ENCODE results near the gene DAP3.

Gene DAP3

GRCh38 chr1:155669233-155670162 lies 19.4 kb upstream of the DAP3 start:
- no peak for ATAC-seq

DNA sequence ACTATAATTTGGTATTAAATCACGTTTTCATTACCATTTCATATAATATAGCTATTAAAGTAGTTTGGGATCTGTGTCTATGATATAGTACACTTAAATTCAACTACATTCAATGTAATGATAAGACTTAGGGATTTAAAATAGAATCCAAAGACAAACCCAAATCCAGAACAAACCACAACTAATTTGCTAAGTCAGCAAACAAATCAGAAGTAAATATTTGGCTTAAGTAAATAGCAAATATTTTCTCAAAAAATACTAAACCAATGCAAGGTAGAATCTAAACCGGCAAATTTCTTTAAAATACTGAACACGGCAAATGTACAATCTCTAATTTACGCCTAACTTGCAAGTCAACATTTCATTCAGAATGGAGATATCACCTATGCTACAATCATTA lies 17.1 kb upstream of the DAP3 start:
- ATAC-seq, result no peak
- TF ChIP-seq RARB (CRISPR knock-in tag; IDR thresholded peaks at IDR 0.05) (no peak), ARNTL (CRISPR knock-in tag; IDR thresholded peaks at IDR 0.05; ENCODE audit: borderline replicate concordance, low read depth) (no peak), ZFP3 (CRISPR knock-in tag; IDR thresholded peaks at IDR 0.05) (no peak), ZNF8 (CRISPR knock-in tag; IDR thresholded peaks at IDR 0.05) (no peak), POU6F1 (CRISPR knock-in tag; IDR thresholded peaks at IDR 0.05; ENCODE audit: borderline replicate concordance, low read depth) (no peak), CSRNP3 (CRISPR knock-in tag; IDR thresholded peaks at IDR 0.05) (no peak), ISL1 (CRISPR knock-in tag; IDR thresholded peaks at IDR 0.05) (no peak), PATZ1 (CRISPR knock-in tag; IDR thresholded peaks at IDR 0.05; ENCODE audit: borderline replicate concordance) (no peak), ZFP30 (CRISPR knock-in tag; IDR thresholded peaks at IDR 0.05) (no peak), TCF4 (CRISPR knock-in tag; IDR thresholded peaks at IDR 0.05; ENCODE audit: borderline replicate concordance) (no peak)

More at GRCh38 chr1:155669233-155670162, 19.4 kb upstream of the DAP3 start:
- TF ChIP-seq ISL1 (CRISPR knock-in tag; IDR thresholded peaks at IDR 0.05) (no peak), TOX (CRISPR knock-in tag; IDR thresholded peaks at IDR 0.05; ENCODE audit: borderline replicate concordance) (no peak), OSR1 (CRISPR knock-in tag; IDR thresholded peaks at IDR 0.05) (no peak), ARNTL (CRISPR knock-in tag; IDR thresholded peaks at IDR 0.05; ENCODE audit: borderline replicate concordance, low read depth) (no peak), ZFP3 (CRISPR knock-in tag; IDR thresholded peaks at IDR 0.05) (no peak), RARB (CRISPR knock-in tag; IDR thresholded peaks at IDR 0.05) (no peak), ZNF70 (CRISPR knock-in tag; IDR thresholded peaks at IDR 0.05) (no peak), BACH2 (CRISPR knock-in tag; IDR thresholded peaks at IDR 0.05; ENCODE audit: borderline replicate concordance) (no peak), CSDC2 (CRISPR knock-in tag; IDR thresholded peaks at IDR 0.05) (no peak), ESRRG (CRISPR knock-in tag; IDR thresholded peaks at IDR 0.05) (no peak)

DNA sequence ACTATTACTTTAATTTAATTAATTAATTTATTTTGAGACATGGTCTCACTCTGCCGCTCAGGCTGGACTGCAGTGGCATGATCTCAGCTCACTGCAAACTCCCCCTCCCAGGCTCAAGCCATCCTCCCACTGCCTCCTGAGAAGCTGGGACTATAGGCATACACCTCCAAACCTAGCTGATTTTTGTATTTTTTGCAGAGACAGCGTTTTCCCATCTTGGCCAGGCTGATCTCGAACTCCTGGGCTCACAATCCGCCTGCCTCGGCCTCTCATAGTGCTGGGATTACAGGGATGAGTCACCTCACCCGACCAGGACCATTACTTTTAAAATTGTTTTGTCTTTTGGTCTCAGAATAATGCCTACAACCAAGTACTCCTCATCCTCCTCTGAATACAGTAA lies 15.9 kb upstream of the DAP3 start:
- ATAC-seq, result no peak

More for the DNA sequence above, 15.9 kb upstream of the DAP3 start:
- no peak for TF ChIP-seq ZC3H10 (CRISPR knock-in tag; IDR thresholded peaks at IDR 0.05)
- no peak for TF ChIP-seq TSHZ2 (CRISPR knock-in tag; IDR thresholded peaks at IDR 0.05)
- TF ChIP-seq POU6F1 (CRISPR knock-in tag; IDR thresholded peaks at IDR 0.05; ENCODE audit: borderline replicate concordance, low read depth), result no peak
- no peak for TF ChIP-seq TCF4 (CRISPR knock-in tag; IDR thresholded peaks at IDR 0.05; ENCODE audit: borderline replicate concordance)
- no peak for TF ChIP-seq ZFP30 (CRISPR knock-in tag; IDR thresholded peaks at IDR 0.05)
- TF ChIP-seq PPARA (CRISPR knock-in tag; IDR thresholded peaks at IDR 0.05; ENCODE audit: borderline replicate concordance), result no peak
- no peak for TF ChIP-seq ZNF70 (CRISPR knock-in tag; IDR thresholded peaks at IDR 0.05)
- TF ChIP-seq ISL1 (CRISPR knock-in tag; IDR thresholded peaks at IDR 0.05), result no peak
- no peak for TF ChIP-seq TOX (CRISPR knock-in tag; IDR thresholded peaks at IDR 0.05; ENCODE audit: borderline replicate concordance)
- no peak for TF ChIP-seq ZNF8 (CRISPR knock-in tag; IDR thresholded peaks at IDR 0.05)

Measured in SK-N-SH treated with all-trans-retinoic acid at 6 μM for 48 hours (cell line).